NAMALWA (cell line): ENCODE data around the gene ATG4B.

ENCODE experiments used
- DNase-seq: peaks from one replicate; pipeline ENCODE4 v3.0.0-alpha.2; 2015; ENCODE audit warnings: low spot score

Gene ATG4B

GRCh38 chr2:241613017-241613780 is 24.3 kb upstream of the ATG4B start:
- DNase-seq, result no peak

GRCh38 chr2:241615041-241615440 is 22.5 kb upstream of the ATG4B start:
- DNase-seq, result no peak

- no peak for DNase-seq
Observed at GRCh38 chr2:241615522-241616052, 21.9 kb upstream of the ATG4B start.

GRCh38 chr2:241616168-241617125 is 21.0 kb upstream of the ATG4B start:
- DNase-seq, result no peak

- peak; percentile 72 for DNase-seq
Observed at GRCh38 chr2:241617431-241618154, 19.9 kb upstream of the ATG4B start.

GRCh38 chr2:241618296-241618805 is 19.1 kb upstream of the ATG4B start:
- no peak for DNase-seq

- no peak for DNase-seq
Observed at GRCh38 chr2:241618829-241619228, 18.7 kb upstream of the ATG4B start.

- DNase-seq, result no peak
Observed at GRCh38 chr2:241619597-241620418, 17.7 kb upstream of the ATG4B start.

- no peak for DNase-seq
Observed at GRCh38 chr2:241620419-241620769, 17.1 kb upstream of the ATG4B start.

- no peak for DNase-seq
Observed at GRCh38 chr2:241627675-241628074, 9.8 kb upstream of the ATG4B start.

- DNase-seq, result no peak
Observed at GRCh38 chr2:241629762-241630435, 7.6 kb upstream of the ATG4B start.

GRCh38 chr2:241632478-241633325 is 4.8 kb upstream of the ATG4B start:
- DNase-seq, result no peak

- no peak for DNase-seq
Observed at GRCh38 chr2:241633561-241633960, 3.9 kb upstream of the ATG4B start.

- DNase-seq, result no peak
Observed at GRCh38 chr2:241635756-241636155, 1.7 kb upstream of the ATG4B start.

- DNase-seq, result peak; percentile 44
Observed at GRCh38 chr2:241636182-241637017, 1.1 kb upstream of the ATG4B start.

- peak; percentile 53 for DNase-seq
Observed at GRCh38 chr2:241637795-241638660, 535 bp downstream of the ATG4B start.

- DNase-seq, result no peak
Observed at GRCh38 chr2:241638940-241639339, 1.4 kb downstream of the ATG4B start.

- DNase-seq, result peak; percentile 20
Observed at GRCh38 chr2:241639385-241639784, 1.9 kb downstream of the ATG4B start.
